IMR-90 (cell line): ENCODE results near the gene CLK2. TPM values are rescaled to one million over a fixed set of nuclear protein-coding genes. Genes with fewer than 3 reads are reported as not detected.

Experiments
- ATAC-seq: fragments of 200-7000 bp; cut with Tn5 transposase; 2 replicates; pipeline ENCODE4 v1.9.1; 2020; ENCODE audit warnings: low read depth, mild to moderate bottlenecking, moderate library complexity
- BruUV-seq: library from RNA; stranded (reverse); fragments of 400-500 nt; replicated peaks from 2 replicates; lab custom pipeline; 2021; lab: Mats Ljungman, UMichigan
- CTCF ChIA-PET: fragments of 300-600 bp; formaldehyde crosslinking; extraction: SDS; loops from one replicate; lab custom pipeline; 2021; ENCODE audit warnings: antibody characterized with exemption; lab: Yijun Ruan, JAX
- POLR2A ChIA-PET: fragments of 300-600 bp; sonication (Branson Sonifier 250); formaldehyde crosslinking; loops from one replicate; lab custom pipeline; 2022; ENCODE audit warnings: antibody characterized with exemption; ENCODE audit not compliant: unreplicated experiment; lab: Charles Lee
- DNase-seq: peaks from one replicate; pipeline ENCODE4 v3.0.0; 2013
- H2AFZ ChIP-seq: replicated peaks from 2 replicates; pipeline ENCODE3; 2013; ENCODE audit warnings: low read length, mild to moderate bottlenecking; ENCODE audit not compliant: poor library complexity
- H2AK5ac ChIP-seq: 2 replicates; pipeline ENCODE4 v1.6.1; 2013; ENCODE audit warnings: low read depth, low read length, inconsistent platforms
- H2AK9ac ChIP-seq: replicated peaks from 2 replicates; pipeline ENCODE3; 2013; ENCODE audit warnings: mild to moderate bottlenecking, low read depth, low read length, moderate library complexity; ENCODE audit not compliant: poor library complexity
- H2BK120ac ChIP-seq: 2 replicates; pipeline ENCODE4 v1.6.1; 2013; ENCODE audit warnings: low read depth, low read length, inconsistent platforms
- H2BK15ac ChIP-seq: 3 replicates; pipeline ENCODE4 v1.6.1; 2013; ENCODE audit warnings: low read depth, low read length, inconsistent platforms
- H2BK20ac ChIP-seq: 2 replicates; pipeline ENCODE4 v1.6.1; 2013; ENCODE audit warnings: low read depth, mild to moderate bottlenecking, inconsistent platforms, low read length, moderate library complexity
- H2BK5ac ChIP-seq: 2 replicates; pipeline ENCODE4 v1.6.1; 2013; ENCODE audit warnings: mild to moderate bottlenecking, low read depth, low read length, inconsistent platforms; ENCODE audit not compliant: poor library complexity, severe bottlenecking
- H3K14ac ChIP-seq: replicated peaks from 2 replicates; pipeline ENCODE4 v1.6.1; 2013; ENCODE audit warnings: low read depth, low read length, inconsistent platforms
- H3K18ac ChIP-seq: 2 replicates; pipeline ENCODE4 v1.6.1; 2013; ENCODE audit warnings: low read depth, low read length, control low read depth
- H3K23ac ChIP-seq: 2 replicates; pipeline ENCODE4 v1.6.1; 2013; ENCODE audit warnings: low read depth, low read length, inconsistent platforms
- H3K27ac ChIP-seq: 2 replicates; pipeline ENCODE4 v1.5.1; 2013; ENCODE audit warnings: mild to moderate bottlenecking, control low read depth, low read length; ENCODE audit not compliant: insufficient read depth
- H3K27me3 ChIP-seq: 2 replicates; pipeline ENCODE4 v1.6.1; 2013; ENCODE audit warnings: low read length; ENCODE audit not compliant: control insufficient read depth, insufficient read depth
- H3K36me3 ChIP-seq: 2 replicates; pipeline ENCODE4 v1.6.1; 2013; ENCODE audit warnings: low read length, mixed read lengths; ENCODE audit not compliant: control insufficient read depth, insufficient read depth
- H3K4ac ChIP-seq: 2 replicates; pipeline ENCODE4 v1.6.1; 2013; ENCODE audit warnings: low read depth, low read length, inconsistent platforms
- H3K4me1 ChIP-seq: 2 replicates; pipeline ENCODE4 v1.6.1; 2013; ENCODE audit warnings: low read length, mixed read lengths; ENCODE audit not compliant: control insufficient read depth, insufficient read depth
- H3K4me2 ChIP-seq: 2 replicates; pipeline ENCODE4 v1.6.1; 2013; ENCODE audit warnings: low read depth, mild to moderate bottlenecking, control low read depth, low read length, moderate library complexity
- H3K4me3 ChIP-seq: 2 replicates; pipeline ENCODE4 v1.5.1; 2013; ENCODE audit warnings: low read depth, mild to moderate bottlenecking, control low read depth, low read length, moderate library complexity; ENCODE audit not compliant: insufficient read depth
- H3K56ac ChIP-seq: 2 replicates; pipeline ENCODE4 v1.6.1; 2013; ENCODE audit warnings: low read length, inconsistent platforms; ENCODE audit not compliant: insufficient read depth; ENCODE audit errors: extremely low read depth
- H3K79me1 ChIP-seq, 2 experiments: 2 replicates each; pipeline ENCODE4 v1.6.1; 2013; ENCODE audit warnings: low read length in 2 of 2, inconsistent platforms in 1 of 2, low read depth in 1 of 2
- H3K9ac ChIP-seq: 2 replicates; pipeline ENCODE4 v1.6.1; 2013; ENCODE audit warnings: low read depth, low read length, control low read depth
- H3K9me1 ChIP-seq: 2 replicates; pipeline ENCODE4 v1.6.1; 2013; ENCODE audit warnings: low read length, inconsistent platforms; ENCODE audit not compliant: insufficient read depth
- H3K9me3 ChIP-seq: 2 replicates; pipeline ENCODE4 v1.6.1; 2013; ENCODE audit warnings: low read length; ENCODE audit not compliant: control insufficient read depth, insufficient read depth
- H4K20me1 ChIP-seq: 2 replicates; pipeline ENCODE4 v1.6.1; 2013; ENCODE audit warnings: low read length, inconsistent platforms; ENCODE audit not compliant: insufficient read depth
- H4K5ac ChIP-seq: 2 replicates; pipeline ENCODE4 v1.6.1; 2013; ENCODE audit warnings: mild to moderate bottlenecking, low read depth, low read length, control low read depth
- H4K8ac ChIP-seq, 2 experiments: 2 replicates each; pipeline ENCODE4 v1.6.1; 2013; ENCODE audit warnings: low read depth in 2 of 2, low read length in 2 of 2, control low read depth in 1 of 2, inconsistent platforms in 1 of 2
- H4K91ac ChIP-seq: 2 replicates; pipeline ENCODE4 v1.6.1; 2013; ENCODE audit warnings: low read depth, low read length, inconsistent platforms; ENCODE audit not compliant: insufficient read depth
- BHLHE40 ChIP-seq: fragments of 150-350 bp; IDR thresholded peaks from 2 replicates; pipeline ENCODE4 v1.6.1; 2016; ENCODE audit warnings: mild to moderate bottlenecking, low read depth, low read length
- CEBPB ChIP-seq: IDR thresholded peaks from 2 replicates; pipeline ENCODE4 v1.6.1; 2012; ENCODE audit warnings: low read depth, low read length, improper control_type of control experiment
- CHD1 ChIP-seq: IDR thresholded peaks from 2 replicates; pipeline ENCODE4 v1.6.1; 2012; ENCODE audit warnings: low read depth, low read length, improper control_type of control experiment
- CTCF ChIP-seq: conservative IDR thresholded peaks from 2 replicates; pipeline ENCODE4 v1.5.1; 2012; ENCODE audit warnings: mild to moderate bottlenecking, low read depth, low read length, improper control_type of control experiment
- ELK1 ChIP-seq: fragments of 150-350 bp; IDR thresholded peaks from 2 replicates; pipeline ENCODE4 v1.6.1; 2016; ENCODE audit warnings: low read depth, mild to moderate bottlenecking, low read length, moderate library complexity, borderline replicate concordance
- FOS ChIP-seq: fragments of 150-350 bp; IDR thresholded peaks from 2 replicates; pipeline ENCODE4 v1.6.1; 2016; ENCODE audit warnings: low read depth, low read length
- MAFK ChIP-seq: IDR thresholded peaks from 2 replicates; pipeline ENCODE4 v1.6.1; 2012; ENCODE audit warnings: low read depth, low read length, improper control_type of control experiment
- MAZ ChIP-seq: IDR thresholded peaks from 2 replicates; pipeline ENCODE4 v1.6.1; 2012; ENCODE audit warnings: low read depth, mild to moderate bottlenecking, low read length, improper control_type of control experiment, moderate library complexity, borderline replicate concordance
- MXI1 ChIP-seq: IDR thresholded peaks from 2 replicates; pipeline ENCODE4 v1.6.1; 2012; ENCODE audit warnings: low read depth, mild to moderate bottlenecking, low read length, moderate library complexity, borderline replicate concordance
- NFE2L2 ChIP-seq: fragments of 150-350 bp; IDR thresholded peaks from 2 replicates; pipeline ENCODE4 v1.6.1; 2016; ENCODE audit warnings: low read depth, mild to moderate bottlenecking, low read length
- RAD21 ChIP-seq: IDR thresholded peaks from 2 replicates; pipeline ENCODE4 v1.6.1; 2012; ENCODE audit warnings: low read length, improper control_type of control experiment
- RCOR1 ChIP-seq: IDR thresholded peaks from 2 replicates; pipeline ENCODE4 v1.6.1; 2012; ENCODE audit warnings: mild to moderate bottlenecking, low read length, improper control_type of control experiment; ENCODE audit not compliant: insufficient replicate concordance
- RFX5 ChIP-seq: IDR thresholded peaks from 2 replicates; pipeline ENCODE4 v1.8.0; 2012; ENCODE audit warnings: low read depth, mild to moderate bottlenecking, low read length, moderate library complexity
- SMC3 ChIP-seq: fragments of 150-350 bp; IDR thresholded peaks from 2 replicates; pipeline ENCODE4 v1.6.1; 2016; ENCODE audit warnings: low read depth, mild to moderate bottlenecking, antibody characterized with exemption, low read length, moderate library complexity
- USF2 ChIP-seq: fragments of 150-350 bp; IDR thresholded peaks from 2 replicates; pipeline ENCODE4 v1.6.1; 2017; ENCODE audit warnings: mild to moderate bottlenecking, antibody characterized with exemption, low read length, low read depth
- WGBS, 2 experiments: methylation state at CpG; one replicate each; pipeline versions ENCODE4 v1.1.5 to v1.1.7; 2013; ENCODE audit warnings: missing lambda C conversion rate in 2 of 2; ENCODE audit not compliant: insufficient read length in 1 of 2; ENCODE audit errors: extremely low coverage in 2 of 2; 5-methylcytosine and 5-hydroxymethylcytosine counted together
- dilution Hi-C: fragments of 300-500 bp; cut with HindIII; formaldehyde crosslinking; loops from one replicate; pipeline ENCODE4 v1.14.3; 2018; ENCODE audit warnings: low sequenced_read_pairs; ENCODE audit not compliant: unreplicated experiment
- in situ Hi-C: fragments of 300-500 bp; cut with MboI; formaldehyde crosslinking; loops from 3 replicates; pipeline ENCODE4 v1.14.3; 2019; ENCODE audit warnings: low sequenced_read_pairs, inconsistent platforms, mixed read lengths
- intact Hi-C: fragments of 100-400 bp; cut with micrococcal nuclease; formaldehyde crosslinking; loops from 2 replicates; pipeline ENCODE4 v1.10.0; 2022
- polyA plus RNA-seq, 3 experiments: library from polyadenylated mRNA; depleted of rRNA; stranded (reverse); fragments of >200 nt; gene quantifications; 2 replicates each; pipeline ENCODE4 v1.2.3, GENCODE V29; 2012; ENCODE audit warnings: low replicate concordance in 1 of 3
- total RNA-seq: library from RNA; depleted of rRNA; stranded (reverse); fragments of >200 nt; gene quantifications from 2 replicates; pipeline ENCODE4 v1.2.3, GENCODE V29; 2012

The CLK2 gene
- total and polyA plus RNA-seq, 2 of the 4 experiments (the other 2 are of a cell fraction) = 19.7 to 61.2 TPM

GRCh38 chr1:155285063-155285462, 11.8 kb upstream of the CLK2 start:
- in situ Hi-C loops = no loop called here
- peaks cover 3% of the 10 kb centered on the region for H3K27me3 ChIP-seq
- no peak overlapping the region for H3K9ac ChIP-seq
- CTCF ChIA-PET = no interaction called here
- no peak overlapping the region for H2AK5ac ChIP-seq
- BruUV-seq = no TSS peak
- H4K8ac ChIP-seq = no peak overlapping the region
- no peaks in the 10 kb centered on the region for H3K36me3 ChIP-seq
- H3K56ac ChIP-seq = no peak overlapping the region
- no peaks in the 10 kb centered on the region for H3K9me3 ChIP-seq
- POLR2A ChIA-PET = no interaction called here
- no peak overlapping the region for H2BK5ac ChIP-seq
- no peak overlapping the region for H3K27ac ChIP-seq
- TF ChIP-seq BHLHE40 = no peak
- TF ChIP-seq MAZ = no peak
- no peak for TF ChIP-seq CHD1
- TF ChIP-seq RFX5 = no peak
- TF ChIP-seq RAD21 = no peak
- TF ChIP-seq MXI1 = no peak
- TF ChIP-seq FOS = no peak
- no peak for TF ChIP-seq SMC3
- no peak for TF ChIP-seq NFE2L2
- TF ChIP-seq ELK1 = no peak
- no peak for TF ChIP-seq CTCF
- TF ChIP-seq USF2 = no peak
- TF ChIP-seq RCOR1 = no peak
- TF ChIP-seq CEBPB = no peak
- TF ChIP-seq MAFK = no peak
- H3K4me1 ChIP-seq = no peaks in the 10 kb centered on the region
- WGBS, 2 experiments = 100% methylated on average over 1 of the region's 14 CpGs; no CpG with 5 or more reads in 1 of the 2 experiments
- intact Hi-C loops = no loop called here
- no peak overlapping the region for H4K5ac ChIP-seq
- no peaks in the 10 kb centered on the region for H3K79me1 ChIP-seq
- H3K23ac ChIP-seq = no peak overlapping the region
- dilution Hi-C loops = no loop called here
- no peak overlapping the region for H3K4ac ChIP-seq
- H3K4me2 ChIP-seq = no peak overlapping the region
- no peak overlapping the region for H2BK120ac ChIP-seq
- no peak overlapping the region for H3K14ac ChIP-seq
- H3K4me3 ChIP-seq = no peak overlapping the region
- H3K9me1 ChIP-seq = peaks cover 3% of the 10 kb centered on the region; the same call in 1 of the 2 replicates
- no peak overlapping the region for H2BK15ac ChIP-seq
- H4K91ac ChIP-seq = no peak overlapping the region
- ATAC-seq (no peak), DNase-seq (no peak)
- H2BK20ac ChIP-seq = no peak overlapping the region
- no peak overlapping the region for H3K18ac ChIP-seq
- H2AK9ac ChIP-seq = no peak overlapping the region
- no peaks in the 10 kb centered on the region for H4K20me1 ChIP-seq
- H2AFZ ChIP-seq = no peak overlapping the region
